Measurements from ENCODE around the gene ZNF397.

Gene ZNF397

GRCh38 chr18:35247412-35248249 is 6.8 kb downstream of the ZNF397 start:
- DNase-seq, result no peak

- DNase-seq, result no peak
Measured at GRCh38 chr18:35248429-35248828, 7.6 kb downstream of the ZNF397 start.

GRCh38 chr18:35252466-35252865 is 11.6 kb downstream of the ZNF397 start:
- DNase-seq, result no peak

- no peak for DNase-seq
Measured at GRCh38 chr18:35253655-35254287, 12.9 kb downstream of the ZNF397 start.

GRCh38 chr18:35256947-35257346 is 16.1 kb downstream of the ZNF397 start:
- DNase-seq, result no peak

- no peak for DNase-seq
Measured at GRCh38 chr18:35264409-35264808, 23.6 kb downstream of the ZNF397 start.

- peak; percentile 79 for DNase-seq
Measured at GRCh38 chr18:35267161-35267651, 26.4 kb downstream of the ZNF397 start.

GRCh38 chr18:35267809-35268208 is 27.0 kb downstream of the ZNF397 start:
- no peak for DNase-seq

- no peak for DNase-seq
Measured at GRCh38 chr18:35268821-35269220, 28.0 kb downstream of the ZNF397 start.

- DNase-seq, result no peak
Measured at GRCh38 chr18:35271656-35272055, 30.8 kb downstream of the ZNF397 start.

- no peak for DNase-seq
Measured at GRCh38 chr18:35276267-35276666, 35.4 kb downstream of the ZNF397 start.

GRCh38 chr18:35277633-35278032 is 36.8 kb downstream of the ZNF397 start:
- DNase-seq, result no peak

GRCh38 chr18:35278085-35278484 is 37.3 kb downstream of the ZNF397 start:
- no peak for DNase-seq

- no peak for DNase-seq
Measured at GRCh38 chr18:35278969-35279368, 38.1 kb downstream of the ZNF397 start.

GRCh38 chr18:35282353-35282752 is 41.5 kb downstream of the ZNF397 start:
- DNase-seq, result no peak

- DNase-seq, result no peak
Measured at GRCh38 chr18:35283923-35284794, 43.3 kb downstream of the ZNF397 start.

- no peak for DNase-seq
Measured at GRCh38 chr18:35284841-35285240, 44.0 kb downstream of the ZNF397 start.

GRCh38 chr18:35289293-35289692 is 48.5 kb downstream of the ZNF397 start:
- DNase-seq, result no peak

- DNase-seq, result peak; percentile 40
Measured at GRCh38 chr18:35289727-35290093, 48.9 kb downstream of the ZNF397 start.

GRCh38 chr18:35290094-35290735 is 49.4 kb downstream of the ZNF397 start, which contains the start of gene ZSCAN30:
TSS of gene ZSCAN30 (minus strand) at chr18:35290229. CDS start at chr18:35264352, 25,877 bp downstream.
- DNase-seq, result peak; percentile 97

GRCh38 chr18:35291166-35291565 is 50.3 kb downstream of the ZNF397 start:
- DNase-seq, result no peak

GRCh38 chr18:35296060-35296459 is 55.2 kb downstream of the ZNF397 start:
- no peak for DNase-seq

GRCh38 chr18:35303610-35304009 is 62.8 kb downstream of the ZNF397 start:
- DNase-seq, result no peak

All from CD4-positive, alpha-beta T cell treated with Interferon gamma for 1 hour (primary cell).